Adipocyte (in vitro differentiated cells): ENCODE measurements around the gene STUM.

Experiments used
- DNase-seq: peaks from one replicate; pipeline ENCODE4 v3.0.0-alpha.2; 2015; ENCODE audit warnings: low read depth
- H3K27me3 ChIP-seq: replicated peaks from 2 replicates; pipeline ENCODE4 v1.7.0; 2013; ENCODE audit warnings: mild to moderate bottlenecking, low read length, moderate library complexity; ENCODE audit not compliant: control insufficient read depth, insufficient read depth
- H3K36me3 ChIP-seq: 2 replicates; pipeline ENCODE4 v1.7.0; 2013; ENCODE audit warnings: low read length, mild to moderate bottlenecking, moderate library complexity; ENCODE audit not compliant: control insufficient read depth, insufficient read depth, severe bottlenecking
- H3K4me1 ChIP-seq: 2 replicates; pipeline ENCODE4 v1.7.0; 2013; ENCODE audit warnings: mild to moderate bottlenecking, low read length, moderate library complexity; ENCODE audit not compliant: control insufficient read depth, insufficient read depth
- H3K4me3 ChIP-seq: 2 replicates; pipeline ENCODE4 v1.7.0; 2013; ENCODE audit warnings: mild to moderate bottlenecking, low read length, moderate library complexity
- H3K9ac ChIP-seq: 2 replicates; pipeline ENCODE4 v1.7.0; 2013; ENCODE audit warnings: mild to moderate bottlenecking, low read length, moderate library complexity
- H3K9me3 ChIP-seq: 2 replicates; pipeline ENCODE4 v1.7.0; 2013; ENCODE audit warnings: mild to moderate bottlenecking, low read length, moderate library complexity; ENCODE audit not compliant: control insufficient read depth

The STUM gene

DNA sequence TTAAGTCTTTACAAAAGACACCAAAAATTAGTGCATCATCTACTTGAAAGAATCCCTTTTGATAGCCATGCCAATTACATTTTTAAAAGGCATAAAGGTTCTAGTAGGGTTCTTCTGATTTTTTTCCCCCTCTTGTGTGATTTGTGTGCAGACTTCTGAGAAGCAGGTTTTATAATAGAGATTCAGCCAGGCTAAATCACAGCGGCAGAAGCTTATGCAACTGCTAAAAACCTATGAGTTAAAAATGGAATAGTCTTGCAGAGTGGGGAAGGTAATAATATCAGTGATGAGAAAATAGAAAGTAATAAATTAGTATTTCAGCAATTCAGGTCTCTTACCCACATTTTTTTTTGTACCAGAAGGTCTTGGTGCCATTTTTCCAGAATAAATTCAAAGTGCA is 17.7 kb downstream of the STUM start:
- Histone ChIP-seq H3K9ac (no peak overlapping the region), H3K4me3 (no peak overlapping the region), H3K9me3 (no peaks in the 10 kb centered on the region), H3K27me3 (peaks cover 21% of the 10 kb centered on the region), H3K36me3 (no peaks in the 10 kb centered on the region), H3K4me1 (peaks cover 22% of the 10 kb centered on the region)
- no peak for DNase-seq

GRCh38 chr1:226566760-226567159 is 18.2 kb downstream of the STUM start:
- Histone ChIP-seq H3K4me3 (no peak overlapping the region), H3K9me3 (no peaks in the 10 kb centered on the region)

DNA sequence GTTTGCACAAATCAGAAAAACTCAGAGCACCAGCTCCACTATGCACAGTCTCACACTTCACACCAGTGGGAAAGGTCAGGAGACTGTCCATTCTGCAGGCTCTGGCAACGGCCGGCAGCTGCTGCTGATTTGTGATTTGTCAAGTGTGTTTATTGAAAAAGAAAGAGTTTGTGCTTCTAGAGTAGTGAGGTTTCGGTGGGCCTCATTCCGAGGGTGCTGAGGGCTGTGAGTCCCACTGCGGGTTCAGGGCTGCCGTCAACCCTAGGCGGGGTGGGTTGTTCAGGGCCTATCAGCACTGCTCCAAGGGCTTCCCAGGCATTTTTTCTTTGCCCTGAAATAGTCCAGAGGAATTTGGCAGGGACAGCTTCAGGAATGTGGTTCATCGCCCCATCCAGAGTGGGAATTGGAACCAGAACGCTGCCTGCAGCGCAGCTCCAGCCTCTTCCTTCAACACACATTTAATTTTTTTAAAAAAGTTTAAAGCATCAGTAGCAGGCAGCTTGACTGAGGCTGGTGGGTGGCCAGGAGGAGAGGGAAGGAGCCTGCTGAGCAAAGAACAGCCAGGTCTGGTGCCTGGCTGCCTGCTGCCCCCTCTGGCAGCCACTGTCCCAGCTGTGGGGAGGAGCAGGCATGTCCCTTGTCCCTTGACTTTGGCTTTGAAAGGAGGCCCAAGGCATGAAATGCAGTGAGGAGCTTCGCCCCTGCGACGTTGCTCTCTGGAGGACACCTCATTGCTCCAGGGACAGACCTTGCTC is 19.7 kb downstream of the STUM start:
- H3K9ac ChIP-seq = peak overlapping the region; percentile 13
- no peaks in the 10 kb centered on the region for H3K36me3 ChIP-seq
- H3K9me3 ChIP-seq = no peaks in the 10 kb centered on the region
- peak; percentile 7 for DNase-seq
- H3K4me1 ChIP-seq = peaks cover 22% of the 10 kb centered on the region
- no peak overlapping the region for H3K4me3 ChIP-seq
- peaks cover 21% of the 10 kb centered on the region for H3K27me3 ChIP-seq

More at GRCh38 chr1:226566760-226567159, 18.2 kb downstream of the STUM start:
- Histone ChIP-seq H3K4me1 (peaks cover 22% of the 10 kb centered on the region), H3K27me3 (peaks cover 21% of the 10 kb centered on the region), H3K9ac (no peak overlapping the region), H3K36me3 (no peaks in the 10 kb centered on the region)
- no peak for DNase-seq

DNA sequence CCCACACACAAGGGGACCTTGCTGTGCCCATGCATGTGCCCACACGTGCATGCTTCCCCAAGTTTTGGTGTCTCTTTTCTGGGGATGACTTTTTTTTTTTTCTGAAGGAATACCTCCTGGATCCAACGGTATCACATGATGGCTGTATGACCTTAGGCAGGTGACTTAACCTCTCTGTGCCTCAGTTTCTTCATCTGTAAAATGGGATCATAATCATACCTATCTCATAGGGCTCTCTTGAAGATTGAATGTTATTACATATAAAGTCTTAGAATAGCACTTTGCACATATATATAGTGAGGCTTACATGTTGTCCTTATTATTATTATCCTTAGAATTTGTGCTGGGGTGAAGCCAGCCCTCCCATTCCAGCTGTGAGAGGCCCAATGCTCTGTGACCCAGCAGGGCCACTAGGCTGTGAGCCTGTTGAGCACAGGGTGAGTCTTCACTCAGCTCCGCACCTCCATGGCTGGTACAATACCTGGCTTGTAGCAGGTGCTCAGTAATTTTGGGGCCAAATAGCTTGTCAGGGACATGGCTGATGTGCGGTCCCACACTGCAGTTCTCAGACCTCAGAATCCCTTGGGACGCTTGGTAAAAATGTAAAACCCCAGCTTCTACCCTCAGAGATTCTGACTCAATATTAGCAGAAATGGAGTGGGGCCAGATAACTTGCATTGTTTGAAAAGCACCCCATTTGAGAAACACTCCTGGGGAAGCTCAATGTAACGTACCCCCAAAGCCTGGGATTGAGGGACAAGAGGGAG is 20.6 kb downstream of the STUM start:
- H3K4me1 ChIP-seq = peaks cover 17% of the 10 kb centered on the region
- peaks cover 21% of the 10 kb centered on the region for H3K27me3 ChIP-seq
- no peaks in the 10 kb centered on the region for H3K36me3 ChIP-seq
- no peak overlapping the region for H3K9ac ChIP-seq
- H3K9me3 ChIP-seq = no peaks in the 10 kb centered on the region
- H3K4me3 ChIP-seq = no peak overlapping the region
- no peak for DNase-seq

GRCh38 chr1:226569879-226570547 is 21.4 kb downstream of the STUM start:
- no peaks in the 10 kb centered on the region for H3K9me3 ChIP-seq
- peaks cover 17% of the 10 kb centered on the region for H3K4me1 ChIP-seq
- DNase-seq = no peak
- no peak overlapping the region for H3K9ac ChIP-seq
- H3K36me3 ChIP-seq = no peaks in the 10 kb centered on the region
- H3K4me3 ChIP-seq = no peak overlapping the region
- H3K27me3 ChIP-seq = peaks cover 21% of the 10 kb centered on the region

- DNase-seq = no peak
- H3K9me3 ChIP-seq = no peaks in the 10 kb centered on the region
- H3K27me3 ChIP-seq = peaks cover 12% of the 10 kb centered on the region
- no peaks in the 10 kb centered on the region for H3K36me3 ChIP-seq
- no peak overlapping the region for H3K9ac ChIP-seq
- no peak overlapping the region for H3K4me3 ChIP-seq
- peaks cover 17% of the 10 kb centered on the region for H3K4me1 ChIP-seq
Observed at GRCh38 chr1:226571893-226572292, 23.3 kb downstream of the STUM start.

GRCh38 chr1:226572325-226572726 is 23.8 kb downstream of the STUM start:
- DNase-seq = no peak
- H3K36me3 ChIP-seq = no peaks in the 10 kb centered on the region
- H3K4me3 ChIP-seq = no peak overlapping the region
- peaks cover 12% of the 10 kb centered on the region for H3K27me3 ChIP-seq
- H3K9me3 ChIP-seq = no peaks in the 10 kb centered on the region
- H3K9ac ChIP-seq = no peak overlapping the region
- peaks cover 17% of the 10 kb centered on the region for H3K4me1 ChIP-seq

DNA sequence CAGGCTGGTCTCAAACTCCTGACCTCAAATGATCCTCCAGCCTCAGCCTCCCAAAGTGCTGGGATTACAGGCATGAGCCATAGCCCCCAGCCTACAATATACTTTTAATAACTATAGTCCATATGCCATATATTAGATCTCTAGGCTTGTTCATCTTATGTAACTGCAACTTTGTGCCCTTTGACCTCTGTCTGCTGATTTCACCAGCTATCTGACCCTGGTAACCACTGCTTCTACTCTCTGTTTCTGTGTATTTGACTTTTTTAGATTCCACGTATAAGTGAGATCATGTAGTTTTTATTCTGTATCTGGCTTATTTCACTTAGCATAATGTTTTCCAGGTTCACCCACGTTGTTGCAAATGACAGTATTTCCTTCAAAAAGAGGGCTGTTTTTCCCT is 25.5 kb downstream of the STUM start:
- H3K9me3 ChIP-seq = no peaks in the 10 kb centered on the region
- no peak overlapping the region for H3K9ac ChIP-seq
- H3K36me3 ChIP-seq = no peaks in the 10 kb centered on the region
- H3K27me3 ChIP-seq = peaks cover 11% of the 10 kb centered on the region
- peaks cover 3% of the 10 kb centered on the region for H3K4me1 ChIP-seq
- H3K4me3 ChIP-seq = no peak overlapping the region
- DNase-seq = no peak

- no peak overlapping the region for H3K4me3 ChIP-seq
- no peaks in the 10 kb centered on the region for H3K36me3 ChIP-seq
- peaks cover 11% of the 10 kb centered on the region for H3K27me3 ChIP-seq
- H3K9ac ChIP-seq = no peak overlapping the region
- no peaks in the 10 kb centered on the region for H3K9me3 ChIP-seq
- no peak for DNase-seq
- no peaks in the 10 kb centered on the region for H3K4me1 ChIP-seq
Observed at GRCh38 chr1:226574591-226575435, 26.2 kb downstream of the STUM start.

DNA sequence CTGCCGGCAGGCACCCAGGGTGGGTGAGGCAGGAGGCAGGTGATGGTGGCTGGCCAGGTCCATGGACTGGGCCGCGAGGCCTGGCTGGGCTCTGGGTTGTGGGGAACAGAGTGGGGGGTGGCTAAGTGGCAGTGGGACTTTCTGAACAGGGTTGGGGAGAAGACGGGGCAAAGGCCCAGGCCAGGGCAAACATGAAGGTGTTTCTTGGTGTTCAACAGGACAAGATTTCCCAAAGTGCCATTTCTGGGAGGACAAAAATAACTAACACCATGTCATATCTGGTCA is 26.8 kb downstream of the STUM start:
- no peak overlapping the region for H3K4me3 ChIP-seq
- H3K36me3 ChIP-seq = no peaks in the 10 kb centered on the region
- H3K9ac ChIP-seq = no peak overlapping the region
- H3K9me3 ChIP-seq = no peaks in the 10 kb centered on the region
- DNase-seq = no peak
- H3K4me1 ChIP-seq = no peaks in the 10 kb centered on the region
- peaks cover 11% of the 10 kb centered on the region for H3K27me3 ChIP-seq
